PC-3 (cell line): ENCODE data around the gene CFAP54.

Experiments used
- CTCF ChIP-seq: fragments of 300-600 bp; sonication (generic); conservative IDR thresholded peaks from 2 replicates; pipeline ENCODE4 v1.5.1; 2017; ENCODE audit warnings: antibody characterized with exemption, low read depth, mild to moderate bottlenecking, low read length
- EZH2phosphoT487 ChIP-seq: fragments of 300-600 bp; sonication (generic); IDR thresholded peaks from 2 replicates; pipeline ENCODE4 v1.6.1; 2018; ENCODE audit warnings: mild to moderate bottlenecking, antibody characterized with exemption, low read length, borderline replicate concordance

- TF ChIP-seq CTCF: no peak
- TF ChIP-seq EZH2phosphoT487: no peak
These were observed 381.6 kb downstream of the CFAP54 start for GRCh38 chr12:96870946-96871345.
